Thyroid gland (tissue), 4 donors: ENCODE results near the gene RRP15. TPM values are rescaled to one million over a fixed set of nuclear protein-coding genes. Genes with fewer than 3 reads are reported as not detected.

Experiments used
- DNase-seq, 2 donors: peaks; one replicate each; pipeline ENCODE4 v3.0.0-alpha.2; 2019
- H3K27ac ChIP-seq, 3 donors: fragments of 200-600 bp; sonication (generic); 1 replicate in 2 of 3; 2 replicates in 1 of 3; pipeline ENCODE4 v1.5.1; 2016 to 2019; ENCODE audit warnings: mild to moderate bottlenecking in 1 of 3, moderate library complexity in 1 of 3
- H3K27me3 ChIP-seq: fragments of 200-600 bp; sonication (generic); one replicate; pipeline ENCODE4 v1.5.1; 2019
- H3K36me3 ChIP-seq, 2 donors: fragments of 200-600 bp; sonication (generic); one replicate each; pipeline ENCODE4 v1.5.1; 2016 to 2019
- H3K4me1 ChIP-seq, 2 donors: fragments of 200-600 bp; sonication (generic); one replicate each; pipeline ENCODE4 v1.5.1; 2017 to 2019
- H3K4me3 ChIP-seq, 3 donors: fragments of 200-600 bp; sonication (generic); replicated peaks in 1 of 3; 1 replicate in 2 of 3; 2 replicates in 1 of 3; pipeline ENCODE4 v1.5.1; 2016; ENCODE audit warnings: mild to moderate bottlenecking in 1 of 3
- H3K9me3 ChIP-seq: fragments of 200-600 bp; sonication (generic); one replicate; pipeline ENCODE4 v1.5.1; 2017
- CTCF ChIP-seq, 6 experiments: fragments of 200-600 bp in 3 of 6; fragments of 450-650 bp in 3 of 6; sonication (generic) in 3 of 6; IDR thresholded peaks; one replicate each; pipeline ENCODE4 v1.5.1; 2016 to 2019; ENCODE audit warnings: antibody characterized with exemption in 6 of 6, mild to moderate bottlenecking in 2 of 6, inconsistent platforms in 1 of 6, moderate library complexity in 1 of 6
- POLR2A ChIP-seq, 2 donors: fragments of 450-650 bp; IDR thresholded peaks; one replicate each; pipeline ENCODE4 v1.6.1; 2017; ENCODE audit warnings: antibody characterized with exemption in 2 of 2, mild to moderate bottlenecking in 2 of 2, moderate library complexity in 1 of 2
- WGBS, 2 donors: methylation state at CpG; one replicate each; pipeline ENCODE4 v1.1.5; 2017; 5-methylcytosine and 5-hydroxymethylcytosine counted together
- intact Hi-C: fragments of 100-400 bp; cut with DNase I; formaldehyde crosslinking; loops from one replicate; pipeline ENCODE4 v1.15.1; 2023
- total RNA-seq, 4 donors: library from RNA; depleted of rRNA; stranded (reverse); fragments of >200 nt; gene quantifications; one replicate each; pipeline ENCODE4 v1.2.3, GENCODE V29; 2016

Gene RRP15
- total RNA-seq, 4 donors from 2014 or later: 6.0 to 25.0 (median 9.2) TPM

- H3K27ac ChIP-seq: no peak overlapping the region
- DNase-seq: no peak
- H3K4me1 ChIP-seq: no peaks in the 10 kb centered on the region
- intact Hi-C loops: no loop called here
- no peak overlapping the region for H3K4me3 ChIP-seq
- no peaks in the 10 kb centered on the region for H3K36me3 ChIP-seq
- 80 to 87% methylated on average over 10 of the region's 10 CpGs for WGBS, 2 donors
- H3K27me3 ChIP-seq: no peaks in the 10 kb centered on the region
- H3K9me3 ChIP-seq: no peaks in the 10 kb centered on the region
- TF ChIP-seq POLR2A (IDR thresholded peaks at IDR 0.05): no peak
- TF ChIP-seq CTCF (IDR thresholded peaks at IDR 0.05): no peak
Measured at GRCh38 chr1:218357211-218357892, 72.3 kb downstream of the RRP15 start.

- intact Hi-C loops: no loop called here
- TF ChIP-seq POLR2A (IDR thresholded peaks at IDR 0.05): no peak
- TF ChIP-seq CTCF (IDR thresholded peaks at IDR 0.05): no peak
- H3K36me3 ChIP-seq: no peaks in the 10 kb centered on the region
- WGBS, 2 donors: 64% methylated on average over 3 of the region's 3 CpGs
- no peaks in the 10 kb centered on the region for H3K27me3 ChIP-seq
- no peak for DNase-seq
- H3K4me3 ChIP-seq: no peak overlapping the region
- H3K9me3 ChIP-seq: no peaks in the 10 kb centered on the region
- no peaks in the 10 kb centered on the region for H3K4me1 ChIP-seq
- no peak overlapping the region for H3K27ac ChIP-seq
Measured at GRCh38 chr1:218357893-218358232, 72.8 kb downstream of the RRP15 start.

GRCh38 chr1:218361298-218362065 lies 76.4 kb downstream of the RRP15 start:
- no peak for TF ChIP-seq POLR2A (IDR thresholded peaks at IDR 0.05)
- TF ChIP-seq CTCF (IDR thresholded peaks at IDR 0.05): peak in 4 of 6 experiments; percentile 24 to 37 (median 26)
- DNase-seq: no peak
- intact Hi-C loops: no loop called here
- Histone ChIP-seq H3K27me3 (no peaks in the 10 kb centered on the region), H3K27ac (no peak overlapping the region), H3K36me3 (no peaks in the 10 kb centered on the region), H3K4me3 (no peak overlapping the region), H3K4me1 (peaks cover 0 to 6% of the 10 kb centered on the region in 2 donors), H3K9me3 (no peaks in the 10 kb centered on the region)
- WGBS, 2 donors: 75 to 81% methylated on average over 7 of the region's 7 CpGs

GRCh38 chr1:218362418-218363076 lies 77.5 kb downstream of the RRP15 start:
- DNase-seq: no peak
- H3K27me3 ChIP-seq: no peaks in the 10 kb centered on the region
- H3K27ac ChIP-seq: no peak overlapping the region
- no peaks in the 10 kb centered on the region for H3K36me3 ChIP-seq
- TF ChIP-seq CTCF (IDR thresholded peaks at IDR 0.05): no peak
- no peak for TF ChIP-seq POLR2A (IDR thresholded peaks at IDR 0.05)
- intact Hi-C loops: no loop called here
- no peak overlapping the region for H3K4me3 ChIP-seq
- 88 to 93% methylated on average over 5 of the region's 5 CpGs for WGBS, 2 donors
- peaks cover 0 to 6% of the 10 kb centered on the region in 2 donors for H3K4me1 ChIP-seq
- no peaks in the 10 kb centered on the region for H3K9me3 ChIP-seq

- no peak overlapping the region for H3K4me3 ChIP-seq
- DNase-seq: no peak
- no peak overlapping the region for H3K27ac ChIP-seq
- TF ChIP-seq CTCF (IDR thresholded peaks at IDR 0.05) (no peak), POLR2A (IDR thresholded peaks at IDR 0.05) (no peak)
- 36 to 63% methylated on average over 1 of the region's 1 CpG for WGBS, 2 donors
- no peaks in the 10 kb centered on the region for H3K36me3 ChIP-seq
- intact Hi-C loops: no loop called here
- no peaks in the 10 kb centered on the region for H3K27me3 ChIP-seq
- no peaks in the 10 kb centered on the region for H3K9me3 ChIP-seq
- peaks cover 0 to 6% of the 10 kb centered on the region in 2 donors for H3K4me1 ChIP-seq
Measured at GRCh38 chr1:218363141-218363540, 78.0 kb downstream of the RRP15 start.
